H9 (cell line): Measurements from ENCODE around the gene RBM18. TPM values are rescaled to one million over a fixed set of nuclear protein-coding genes. Genes with fewer than 3 reads are reported as not detected.

Experiments
- DNase-seq: peaks from one replicate; pipeline ENCODE4 v3.0.0-alpha.2; 2017
- H2AFZ ChIP-seq: one replicate; pipeline ENCODE4 v1.6.1; 2013; ENCODE audit warnings: mild to moderate bottlenecking, low read length, control low read depth, moderate library complexity
- H2AK5ac ChIP-seq: 2 replicates; pipeline ENCODE4 v1.6.1; 2013; ENCODE audit warnings: low read length, control low read depth, mixed read lengths; ENCODE audit not compliant: insufficient read length
- H2BK120ac ChIP-seq: one replicate; pipeline ENCODE4 v1.6.1; 2013; ENCODE audit warnings: low read depth, mild to moderate bottlenecking, low read length, control low read depth, inconsistent platforms; ENCODE audit not compliant: poor library complexity, severe bottlenecking
- H2BK12ac ChIP-seq: 2 replicates; pipeline ENCODE4 v1.6.1; 2013; ENCODE audit warnings: low read length, control low read depth, mixed read lengths, low read depth; ENCODE audit not compliant: insufficient read length
- H2BK15ac ChIP-seq: 2 replicates; pipeline ENCODE4 v1.6.1; 2013; ENCODE audit warnings: low read depth, low read length, control low read depth
- H2BK20ac ChIP-seq: one replicate; pipeline ENCODE4 v1.6.1; 2013; ENCODE audit warnings: low read depth, mild to moderate bottlenecking, low read length, control low read depth, inconsistent platforms; ENCODE audit not compliant: poor library complexity, severe bottlenecking
- H2BK5ac ChIP-seq: 2 replicates; pipeline ENCODE4 v1.6.1; 2013; ENCODE audit warnings: low read length, control low read depth, mixed read lengths; ENCODE audit not compliant: insufficient read length
- H3K14ac ChIP-seq: 2 replicates; pipeline ENCODE4 v1.6.1; 2013; ENCODE audit warnings: low read length, control low read depth; ENCODE audit not compliant: insufficient read depth
- H3K18ac ChIP-seq: 2 replicates; pipeline ENCODE4 v1.6.1; 2013; ENCODE audit warnings: low read depth, mild to moderate bottlenecking, mixed read lengths, low read length, control low read depth; ENCODE audit not compliant: insufficient read length
- H3K23ac ChIP-seq: 2 replicates; pipeline ENCODE4 v1.6.1; 2013; ENCODE audit warnings: low read length, control low read depth, mixed read lengths, low read depth; ENCODE audit not compliant: insufficient read length
- H3K23me2 ChIP-seq: 2 replicates; pipeline ENCODE4 v1.6.1; 2013; ENCODE audit warnings: low read depth, mild to moderate bottlenecking, mixed read lengths, low read length, control low read depth; ENCODE audit not compliant: insufficient read length, poor library complexity, severe bottlenecking
- H3K27ac ChIP-seq: 2 replicates; pipeline ENCODE4 v1.5.1; 2013; ENCODE audit warnings: low read length, control low read depth, mixed read lengths, low read depth; ENCODE audit not compliant: insufficient read length
- H3K27me3 ChIP-seq: 2 replicates; pipeline ENCODE4 v1.6.1; 2013; ENCODE audit warnings: low read length, control low read depth, inconsistent platforms; ENCODE audit not compliant: insufficient read depth
- H3K4ac ChIP-seq: 2 replicates; pipeline ENCODE4 v1.6.1; 2013; ENCODE audit warnings: low read depth, mild to moderate bottlenecking, control low read depth, inconsistent platforms, low read length, moderate library complexity
- H3K4me1 ChIP-seq: 2 replicates; pipeline ENCODE4 v1.6.1; 2013; ENCODE audit warnings: low read length, control low read depth, inconsistent platforms; ENCODE audit not compliant: insufficient read depth
- H3K4me2 ChIP-seq: 2 replicates; pipeline ENCODE4 v1.6.1; 2013; ENCODE audit warnings: low read length, control low read depth, mixed read lengths; ENCODE audit not compliant: insufficient read length, insufficient read depth
- H3K56ac ChIP-seq: 2 replicates; pipeline ENCODE4 v1.6.1; 2013; ENCODE audit warnings: low read depth, mild to moderate bottlenecking, mixed read lengths, low read length, control low read depth; ENCODE audit not compliant: insufficient read length
- H3K79me1 ChIP-seq: 2 replicates; pipeline ENCODE4 v1.6.1; 2013; ENCODE audit warnings: low read depth, mild to moderate bottlenecking, moderate library complexity, low read length, control low read depth, inconsistent platforms; ENCODE audit not compliant: insufficient read depth, poor library complexity, severe bottlenecking
- H3K79me2 ChIP-seq: 2 replicates; pipeline ENCODE4 v1.6.1; 2013; ENCODE audit warnings: low read length, control low read depth, inconsistent platforms; ENCODE audit not compliant: insufficient read depth
- H3K9ac ChIP-seq: 2 replicates; pipeline ENCODE4 v1.6.1; 2013; ENCODE audit warnings: low read length, control low read depth, mixed read lengths; ENCODE audit not compliant: insufficient read length; ENCODE audit errors: extremely low read depth
- H3K9me3 ChIP-seq: one replicate; pipeline ENCODE4 v1.6.1; 2013; ENCODE audit warnings: low read depth, low read length, inconsistent platforms; ENCODE audit not compliant: control insufficient read depth
- H3T11ph ChIP-seq: one replicate; pipeline ENCODE4 v1.6.1; 2013; ENCODE audit warnings: mild to moderate bottlenecking, low read length, control low read depth, inconsistent platforms
- H4K20me1 ChIP-seq: one replicate; pipeline ENCODE4 v1.6.1; 2013; ENCODE audit not compliant: control insufficient read depth, insufficient read length, insufficient read depth
- H4K5ac ChIP-seq: 2 replicates; pipeline ENCODE4 v1.6.1; 2013; ENCODE audit warnings: low read depth, mild to moderate bottlenecking, mixed read lengths, low read length, control low read depth; ENCODE audit not compliant: insufficient read length
- H4K8ac ChIP-seq: replicated peaks from 2 replicates; pipeline ENCODE4 v1.6.1; 2013; ENCODE audit warnings: low read length, control low read depth, mixed read lengths, low read depth; ENCODE audit not compliant: insufficient read length
- H4K91ac ChIP-seq: 2 replicates; pipeline ENCODE4 v1.6.1; 2013; ENCODE audit warnings: low read depth, mild to moderate bottlenecking, moderate library complexity, mixed read lengths, low read length, control low read depth; ENCODE audit not compliant: insufficient read length
- H3K27ac Mint-ChIP-seq, 3 experiments: 2 replicates in 2 of 3; 3 replicates in 1 of 3; pipeline ENCODE4 v1.8.0; 2020 to 2021; ENCODE audit warnings: mixed read lengths in 3 of 3, mild to moderate bottlenecking in 1 of 3, moderate library complexity in 1 of 3
- H3K27me3 Mint-ChIP-seq: 2 replicates; pipeline ENCODE4 v1.8.0; 2021; ENCODE audit warnings: low read depth, mild to moderate bottlenecking, moderate library complexity, mixed read lengths
- H3K36me3 Mint-ChIP-seq, 3 experiments: 2 replicates in 2 of 3; 3 replicates in 1 of 3; pipeline ENCODE4 v1.8.0; 2020 to 2021; ENCODE audit warnings: low read depth in 3 of 3, mixed read lengths in 3 of 3; ENCODE audit not compliant: insufficient read depth in 1 of 3
- H3K4me1 Mint-ChIP-seq, 2 experiments: 2 replicates each; pipeline ENCODE4 v1.8.0; 2020; ENCODE audit warnings: mixed read lengths in 2 of 2
- H3K4me3 Mint-ChIP-seq, 2 experiments: 2 replicates in 1 of 2; 3 replicates in 1 of 2; pipeline ENCODE4 v1.8.0; 2020 to 2021; ENCODE audit warnings: mild to moderate bottlenecking in 2 of 2, mixed read lengths in 2 of 2, moderate library complexity in 1 of 2
- H3K9me3 Mint-ChIP-seq, 2 experiments: 2 replicates in 1 of 2; 3 replicates in 1 of 2; pipeline ENCODE4 v1.8.0; 2020; ENCODE audit warnings: mild to moderate bottlenecking in 2 of 2, mixed read lengths in 2 of 2, moderate library complexity in 1 of 2
- CTCF ChIP-seq: fragments of 200-600 bp; sonication (generic); conservative IDR thresholded peaks from 3 replicates; pipeline ENCODE4 v1.8.0; 2021; ENCODE audit warnings: antibody characterized with exemption, mild to moderate bottlenecking
- WGBS: extraction: QIAGEN DNeasy Blood & Tissue Kit; methylation state at CpG from one replicate; pipeline ENCODE4 v1.1.7; 2013; ENCODE audit warnings: missing lambda C conversion rate, low lambda C conversion rate, mixed read lengths; ENCODE audit not compliant: insufficient read length; ENCODE audit errors: extremely low coverage; 5-methylcytosine and 5-hydroxymethylcytosine counted together
- total RNA-seq: library from RNA; stranded (reverse); gene quantifications from 2 replicates; pipeline ENCODE4 v1.2.1, GENCODE V29; 2021

Gene RBM18
- total RNA-seq, 1 experiment from 2014 or later, result 18.9 TPM

- Histone ChIP-seq H3K23me2 (no peaks in the 10 kb centered on the region), H3T11ph (no peak overlapping the region), H3K56ac (no peak overlapping the region), H3K9ac (no peak overlapping the region), H3K18ac (no peak overlapping the region), H3K23ac (no peak overlapping the region), H2BK15ac (no peak overlapping the region), H3K79me1 (no peaks in the 10 kb centered on the region), H3K14ac (no peak overlapping the region), H4K5ac (no peak overlapping the region), H4K8ac (no peak overlapping the region), H2BK120ac (no peak overlapping the region), H3K27me3 (no peaks in the 10 kb centered on the region), H4K20me1 (no peaks in the 10 kb centered on the region), H3K4me2 (no peak overlapping the region), H2AFZ (no peak overlapping the region), H3K4me1 (no peaks in the 10 kb centered on the region), H3K4ac (no peak overlapping the region), H2BK5ac (no peak overlapping the region), H2BK12ac (no peak overlapping the region), H3K27ac (no peak overlapping the region), H4K91ac (no peak overlapping the region), H3K79me2 (no peaks in the 10 kb centered on the region), H2AK5ac (no peak overlapping the region), H3K9me3 (no peaks in the 10 kb centered on the region), H2BK20ac (no peak overlapping the region)
- no peaks in the 10 kb centered on the region for H3K9me3 Mint-ChIP-seq
- H3K4me1 Mint-ChIP-seq, result peaks cover 11 to 18% of the 10 kb centered on the region in 2 experiments; a peak in 3 of 4 replicates
- no peak overlapping the region for H3K27ac Mint-ChIP-seq
- no peak for DNase-seq
- no peak for TF ChIP-seq CTCF
- no CpG with 5 or more reads among the region's 3 CpGs for WGBS
- no peak overlapping the region for H3K4me3 Mint-ChIP-seq
- H3K36me3 Mint-ChIP-seq, result peaks cover 4 to 43% (median 42%) of the 10 kb centered on the region in 3 experiments; a peak in 5 of 7 replicates
- H3K27me3 Mint-ChIP-seq, result no peaks in the 10 kb centered on the region
These were observed 32.9 kb upstream of the RBM18 start for GRCh38 chr9:122297512-122297911.
